DLD1 (cell line): ENCODE results near the gene KLK8.
"Not testable (repeated sequence)": the region's sequence is repeated elsewhere in the genome, so short reads cannot be mapped to it uniquely, and the experiment has no call there.

Experiments
- in situ Hi-C: cut with HindIII; loops from 2 replicates; pipeline ENCODE4 v1.10.0; 2017; ENCODE audit warnings: low sequenced_read_pairs

KLK8 gene

GRCh38 chr19:50984416-50984815 lies 17.0 kb downstream of the KLK8 start:
- in situ Hi-C loops: not testable (repeated sequence)

GRCh38 chr19:50983625-50984292 lies 17.6 kb downstream of the KLK8 start, which contains the start of gene KLK7:
KLK7 (minus strand) TSS chr19:50983917; CDS start chr19:50982399, 1,518 bp downstream.
- in situ Hi-C loops: no loop called here

GRCh38 chr19:50982186-50982585 lies 19.2 kb downstream of the KLK8 start:
- in situ Hi-C loops: no loop called here

GRCh38 chr19:50981587-50982146 lies 19.7 kb downstream of the KLK8 start:
- in situ Hi-C loops: no loop called here

GRCh38 chr19:50980208-50980607 lies 21.2 kb downstream of the KLK8 start:
- in situ Hi-C loops: no loop called here

- in situ Hi-C loops: no loop called here
These were observed 21.6 kb downstream of the KLK8 start for GRCh38 chr19:50979758-50980157.

GRCh38 chr19:50978772-50979390 lies 22.5 kb downstream of the KLK8 start:
- in situ Hi-C loops: no loop called here

- in situ Hi-C loops: no loop called here
These were observed 23.8 kb downstream of the KLK8 start for GRCh38 chr19:50977626-50978025.

GRCh38 chr19:50975766-50976165 lies 25.6 kb downstream of the KLK8 start:
- in situ Hi-C loops: no loop called here

- in situ Hi-C loops: no loop called here
These were observed 26.5 kb downstream of the KLK8 start for GRCh38 chr19:50974702-50975556.

- in situ Hi-C loops: no loop called here
These were observed 28.5 kb downstream of the KLK8 start for GRCh38 chr19:50972795-50973376.

- in situ Hi-C loops: not testable (repeated sequence)
These were observed 31.6 kb downstream of the KLK8 start for GRCh38 chr19:50969810-50970209.

GRCh38 chr19:50969413-50969760 lies 32.0 kb downstream of the KLK8 start, which contains the start of gene KLK6:
KLK6 (minus strand) TSS chr19:50969591; CDS start chr19:50968104, 1,487 bp downstream.
- in situ Hi-C loops: no loop called here

- in situ Hi-C loops: no loop called here
These were observed 32.5 kb downstream of the KLK8 start for GRCh38 chr19:50968716-50969412.

GRCh38 chr19:50967929-50968715 lies 33.3 kb downstream of the KLK8 start:
- in situ Hi-C loops: no loop called here

GRCh38 chr19:50964266-50964665 lies 37.1 kb downstream of the KLK8 start:
- in situ Hi-C loops: no loop called here

- in situ Hi-C loops: no loop called here
These were observed 38.0 kb downstream of the KLK8 start for GRCh38 chr19:50963381-50963780.

GRCh38 chr19:50962245-50962644 lies 39.2 kb downstream of the KLK8 start:
- in situ Hi-C loops: no loop called here

- in situ Hi-C loops: no loop called here
These were observed 41.5 kb downstream of the KLK8 start for GRCh38 chr19:50959731-50960500.
